HepG2 (cell line): ENCODE results near the gene RPUSD4. TPM values are rescaled to one million over a fixed set of nuclear protein-coding genes. Genes with fewer than 3 reads are reported as not detected.

ENCODE experiments used
- ETV6 ChIP-seq: sonication (generic); formaldehyde crosslinking; conservative IDR thresholded peaks from 2 replicates; pipeline ENCODE4 v1.4.0; 2020; ENCODE audit warnings: missing genetic modification reagents
- KLF13 ChIP-seq: sonication (generic); formaldehyde crosslinking; IDR thresholded peaks from 2 replicates; pipeline ENCODE4 v1.4.0; 2020; ENCODE audit warnings: mild to moderate bottlenecking, missing genetic modification reagents
- MTA3 ChIP-seq: sonication (generic); formaldehyde crosslinking; IDR thresholded peaks from 2 replicates; pipeline ENCODE4 v1.4.0; 2020; ENCODE audit warnings: missing genetic modification reagents
- PLSCR1 ChIP-seq: sonication (generic); formaldehyde crosslinking; IDR thresholded peaks from 2 replicates; pipeline ENCODE4 v1.5.0; 2020; ENCODE audit warnings: missing genetic modification reagents, mild to moderate bottlenecking, borderline replicate concordance
- SOX6 ChIP-seq, 2 experiments: fragments of 450-650 bp in 1 of 2; sonication (generic) in 1 of 2; formaldehyde crosslinking in 1 of 2; IDR thresholded peaks; 2 replicates each; pipeline versions ENCODE4 v1.4.0 to v1.6.1; 2017 to 2020; ENCODE audit warnings: antibody characterized with exemption in 1 of 2, mild to moderate bottlenecking in 1 of 2, missing genetic modification reagents in 1 of 2
- WIZ ChIP-seq: sonication (generic); formaldehyde crosslinking; IDR thresholded peaks from 2 replicates; pipeline ENCODE4 v1.5.1; 2020; ENCODE audit warnings: mild to moderate bottlenecking, missing genetic modification reagents
- ZNF234 ChIP-seq: sonication (generic); formaldehyde crosslinking; conservative IDR thresholded peaks from 2 replicates; pipeline ENCODE4 v1.5.1; 2020; ENCODE audit warnings: mild to moderate bottlenecking, missing genetic modification reagents
- ZNF768 ChIP-seq: sonication (generic); formaldehyde crosslinking; IDR thresholded peaks from 2 replicates; pipeline ENCODE4 v1.4.0; 2020; ENCODE audit warnings: missing genetic modification reagents
- ZNF773 ChIP-seq: sonication (generic); formaldehyde crosslinking; IDR thresholded peaks from 2 replicates; pipeline ENCODE4 v1.4.0; 2020; ENCODE audit warnings: missing genetic modification reagents, borderline replicate concordance
- ZSCAN30 ChIP-seq: sonication (generic); formaldehyde crosslinking; IDR thresholded peaks from 2 replicates; pipeline ENCODE4 v1.5.0; 2020; ENCODE audit warnings: mild to moderate bottlenecking, missing genetic modification reagents
- ZZZ3 ChIP-seq: sonication (generic); formaldehyde crosslinking; IDR thresholded peaks from 2 replicates; pipeline ENCODE4 v1.4.0; 2020; ENCODE audit warnings: missing genetic modification reagents, mild to moderate bottlenecking, borderline replicate concordance
- polyA plus RNA-seq, 8 experiments: library from polyadenylated mRNA; depleted of rRNA in 3 of 8; stranded (reverse) in 7 of 8; unstranded in 1 of 8; fragments of >200 nt; fragmentation: Illumina TruSeq in 4 of 8; extraction: Trizol in 4 of 8; gene quantifications; 2 replicates each; pipeline versions ENCODE4 v1.2.1 to v1.2.3, GENCODE V29; 2011 to 2016; ENCODE audit warnings: low read depth in 4 of 8, missing spikeins in 1 of 8, mixed read lengths in 1 of 8; ENCODE audit not compliant: insufficient read depth in 1 of 8
- total RNA-seq, 5 experiments: library from RNA; depleted of rRNA; stranded (reverse); fragments of >200 nt; fragmentation: Illumina TruSeq; extraction: Trizol; gene quantifications; 2 replicates each; pipeline ENCODE4 v1.2.3, GENCODE V29; 2016; ENCODE audit warnings: low read depth in 1 of 5
- TF ChIP-seq, protein P1 (sequence below), 2 experiments: sonication (generic) in 1 of 2; formaldehyde crosslinking in 1 of 2; IDR thresholded peaks; 2 replicates each; pipeline versions ENCODE4 v1.5.1 to v1.6.1; 2011 to 2020; ENCODE audit warnings: borderline replicate concordance in 1 of 2, low read depth in 1 of 2, low read length in 1 of 2, mild to moderate bottlenecking in 1 of 2, missing genetic modification reagents in 1 of 2, moderate library complexity in 1 of 2
- TF ChIP-seq, protein P2 (sequence below): sonication (generic); formaldehyde crosslinking; IDR thresholded peaks from 2 replicates; pipeline ENCODE4; 2020; ENCODE audit warnings: missing genetic modification reagents, mild to moderate bottlenecking, borderline replicate concordance
- TF ChIP-seq, protein P3 (sequence below): sonication (generic); formaldehyde crosslinking; IDR thresholded peaks from 2 replicates; pipeline ENCODE4 v1.4.0; 2020; ENCODE audit warnings: mild to moderate bottlenecking, missing genetic modification reagents, borderline replicate concordance

The RPUSD4 gene
- total and polyA plus RNA-seq, 2 of the 13 experiments (the other 11 are each of a cell fraction or from before 2014, with no cell fraction given), result 45.0 to 52.9 TPM

GRCh38 chr11:126211236-126212088, at the start of gene RPUSD4, which contains the start of gene FAM118B (continued):
- TF ChIP-seq, protein P1, sequence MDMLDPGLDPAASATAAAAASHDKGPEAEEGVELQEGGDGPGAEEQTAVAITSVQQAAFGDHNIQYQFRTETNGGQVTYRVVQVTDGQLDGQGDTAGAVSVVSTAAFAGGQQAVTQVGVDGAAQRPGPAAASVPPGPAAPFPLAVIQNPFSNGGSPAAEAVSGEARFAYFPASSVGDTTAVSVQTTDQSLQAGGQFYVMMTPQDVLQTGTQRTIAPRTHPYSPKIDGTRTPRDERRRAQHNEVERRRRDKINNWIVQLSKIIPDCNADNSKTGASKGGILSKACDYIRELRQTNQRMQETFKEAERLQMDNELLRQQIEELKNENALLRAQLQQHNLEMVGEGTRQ (IDR thresholded peaks at IDR 0.05; ENCODE audit: low read depth, low read length), result peak; percentile 100
- TF ChIP-seq, protein P1 (CRISPR knock-in tag; IDR thresholded peaks at IDR 0.05; ENCODE audit: borderline replicate concordance), result peak; percentile 100; the same call in 1 of the 2 replicates
- TF ChIP-seq ETV6 (CRISPR knock-in tag), result no peak
- 0 out of 2 replicates have a peak, but pooled peaks have one; percentile 11 for TF ChIP-seq ZSCAN30
- TF ChIP-seq, protein P2, sequence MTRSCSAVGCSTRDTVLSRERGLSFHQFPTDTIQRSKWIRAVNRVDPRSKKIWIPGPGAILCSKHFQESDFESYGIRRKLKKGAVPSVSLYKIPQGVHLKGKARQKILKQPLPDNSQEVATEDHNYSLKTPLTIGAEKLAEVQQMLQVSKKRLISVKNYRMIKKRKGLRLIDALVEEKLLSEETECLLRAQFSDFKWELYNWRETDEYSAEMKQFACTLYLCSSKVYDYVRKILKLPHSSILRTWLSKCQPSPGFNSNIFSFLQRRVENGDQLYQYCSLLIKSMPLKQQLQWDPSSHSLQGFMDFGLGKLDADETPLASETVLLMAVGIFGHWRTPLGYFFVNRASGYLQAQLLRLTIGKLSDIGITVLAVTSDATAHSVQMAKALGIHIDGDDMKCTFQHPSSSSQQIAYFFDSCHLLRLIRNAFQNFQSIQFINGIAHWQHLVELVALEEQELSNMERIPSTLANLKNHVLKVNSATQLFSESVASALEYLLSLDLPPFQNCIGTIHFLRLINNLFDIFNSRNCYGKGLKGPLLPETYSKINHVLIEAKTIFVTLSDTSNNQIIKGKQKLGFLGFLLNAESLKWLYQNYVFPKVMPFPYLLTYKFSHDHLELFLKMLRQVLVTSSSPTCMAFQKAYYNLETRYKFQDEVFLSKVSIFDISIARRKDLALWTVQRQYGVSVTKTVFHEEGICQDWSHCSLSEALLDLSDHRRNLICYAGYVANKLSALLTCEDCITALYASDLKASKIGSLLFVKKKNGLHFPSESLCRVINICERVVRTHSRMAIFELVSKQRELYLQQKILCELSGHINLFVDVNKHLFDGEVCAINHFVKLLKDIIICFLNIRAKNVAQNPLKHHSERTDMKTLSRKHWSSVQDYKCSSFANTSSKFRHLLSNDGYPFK (CRISPR knock-in tag), result peak; percentile 92
- 0 out of 2 replicates have a peak, but pooled peaks have one; percentile 25 for TF ChIP-seq KLF13 (CRISPR knock-in tag)
- TF ChIP-seq ZNF773, result no peak
- TF ChIP-seq PLSCR1 (CRISPR knock-in tag), result no peak
- TF ChIP-seq ZNF234 (CRISPR knock-in tag), result no peak
- no peak for TF ChIP-seq MTA3 (CRISPR knock-in tag)
- peak; percentile 32; the same call in 1 of the 2 replicates for TF ChIP-seq ZNF768 (CRISPR knock-in tag)
- peak; percentile 59 for TF ChIP-seq ZZZ3 (CRISPR knock-in tag)
- no peak for TF ChIP-seq SOX6 (IDR thresholded peaks at IDR 0.05)
- peak; percentile 78 for TF ChIP-seq SOX6 (CRISPR knock-in tag; IDR thresholded peaks at IDR 0.05)
- TF ChIP-seq, protein P3, sequence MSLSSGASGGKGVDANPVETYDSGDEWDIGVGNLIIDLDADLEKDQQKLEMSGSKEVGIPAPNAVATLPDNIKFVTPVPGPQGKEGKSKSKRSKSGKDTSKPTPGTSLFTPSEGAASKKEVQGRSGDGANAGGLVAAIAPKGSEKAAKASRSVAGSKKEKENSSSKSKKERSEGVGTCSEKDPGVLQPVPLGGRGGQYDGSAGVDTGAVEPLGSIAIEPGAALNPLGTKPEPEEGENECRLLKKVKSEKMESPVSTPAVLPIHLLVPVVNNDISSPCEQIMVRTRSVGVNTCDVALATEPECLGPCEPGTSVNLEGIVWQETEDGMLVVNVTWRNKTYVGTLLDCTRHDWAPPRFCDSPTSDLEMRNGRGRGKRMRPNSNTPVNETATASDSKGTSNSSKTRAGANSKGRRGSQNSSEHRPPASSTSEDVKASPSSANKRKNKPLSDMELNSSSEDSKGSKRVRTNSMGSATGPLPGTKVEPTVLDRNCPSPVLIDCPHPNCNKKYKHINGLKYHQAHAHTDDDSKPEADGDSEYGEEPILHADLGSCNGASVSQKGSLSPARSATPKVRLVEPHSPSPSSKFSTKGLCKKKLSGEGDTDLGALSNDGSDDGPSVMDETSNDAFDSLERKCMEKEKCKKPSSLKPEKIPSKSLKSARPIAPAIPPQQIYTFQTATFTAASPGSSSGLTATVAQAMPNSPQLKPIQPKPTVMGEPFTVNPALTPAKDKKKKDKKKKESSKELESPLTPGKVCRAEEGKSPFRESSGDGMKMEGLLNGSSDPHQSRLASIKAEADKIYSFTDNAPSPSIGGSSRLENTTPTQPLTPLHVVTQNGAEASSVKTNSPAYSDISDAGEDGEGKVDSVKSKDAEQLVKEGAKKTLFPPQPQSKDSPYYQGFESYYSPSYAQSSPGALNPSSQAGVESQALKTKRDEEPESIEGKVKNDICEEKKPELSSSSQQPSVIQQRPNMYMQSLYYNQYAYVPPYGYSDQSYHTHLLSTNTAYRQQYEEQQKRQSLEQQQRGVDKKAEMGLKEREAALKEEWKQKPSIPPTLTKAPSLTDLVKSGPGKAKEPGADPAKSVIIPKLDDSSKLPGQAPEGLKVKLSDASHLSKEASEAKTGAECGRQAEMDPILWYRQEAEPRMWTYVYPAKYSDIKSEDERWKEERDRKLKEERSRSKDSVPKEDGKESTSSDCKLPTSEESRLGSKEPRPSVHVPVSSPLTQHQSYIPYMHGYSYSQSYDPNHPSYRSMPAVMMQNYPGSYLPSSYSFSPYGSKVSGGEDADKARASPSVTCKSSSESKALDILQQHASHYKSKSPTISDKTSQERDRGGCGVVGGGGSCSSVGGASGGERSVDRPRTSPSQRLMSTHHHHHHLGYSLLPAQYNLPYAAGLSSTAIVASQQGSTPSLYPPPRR, result no peak
- no peak for TF ChIP-seq WIZ (CRISPR knock-in tag)
